ENCODE results near the gene MORN1. TPM values are rescaled to one million over a fixed set of nuclear protein-coding genes. Genes with fewer than 3 reads are reported as not detected.

Gene MORN1
- total and polyA plus RNA-seq, 10 of the 15 experiments (the other 5 are each of a cell fraction or from before 2014, with no cell fraction given), result 0.76 to 7.9 (median 5.5) TPM

GRCh38 chr1:2290171-2290578 lies 101.2 kb downstream of the MORN1 start:
- Histone ChIP-seq H3K36me3 (ENCODE audit: control insufficient read depth in 2 of 2, insufficient read depth in 2 of 2, low read length in 1 of 2) (no peaks in the 10 kb centered on the region; a peak in 1 of 4 replicates), H2AFZ (ENCODE audit: control insufficient read depth, low read depth, low read length) (no peak overlapping the region), H3K4me2 (ENCODE audit: control insufficient read depth, insufficient read depth) (peak overlapping the region; percentile 84), H4K20me1 (ENCODE audit: control insufficient read depth, insufficient read depth) (peaks cover 4% of the 10 kb centered on the region), H3K79me2 (ENCODE audit: control insufficient read depth, insufficient read depth, low read length) (no peaks in the 10 kb centered on the region; the same call in 1 of the 2 replicates), H3K9ac (ENCODE audit: control insufficient read depth, insufficient read depth, low read length) (no peak overlapping the region), H3K27ac (ENCODE audit: control insufficient read depth, insufficient read depth) (no peak overlapping the region), H3K27me3 (replicated peaks in 1 of 2; ENCODE audit: control insufficient read depth in 2 of 2, insufficient read depth in 2 of 2, low read length in 1 of 2) (no peaks in the 10 kb centered on the region), H3K9me3 (replicated peaks; ENCODE audit: control insufficient read depth, insufficient read depth, low read length) (no peaks in the 10 kb centered on the region), H3K4me3 (peak overlapping the region; percentile 59), H3K4me1 (ENCODE audit: control insufficient read depth, insufficient read depth, low read length) (peaks cover 23% of the 10 kb centered on the region)
- BruUV-seq (replicated peaks), result no TSS peak
- ATAC-seq (peak; percentile 62), DNase-seq (ENCODE audit: low read depth, low spot score) (no peak), FAIRE-seq (no peak)
- SMC1A ChIA-PET (ENCODE audit: uncharacterized antibody, unreplicated experiment), result interaction anchor here (1.2 to 2.2 kb wide), 2 partner anchors 10 to 95 kb away, joined by 3 to 13 read pairs; partner anchors contain the start of gene FAAP20
- in situ Hi-C loops (cut with MboI), result no loop called here
- RAD21 ChIA-PET (ENCODE audit: unreplicated experiment), result interaction anchor here (0.6 to 1.3 kb wide), 3 partner anchors 11 to 95 kb away, joined by 3 to 4 read pairs (median 3); partner anchors contain the start of gene FAAP20
- 11% methylated on average over 7 of the region's 7 CpGs for WGBS (ENCODE audit: insufficient coverage, insufficient replicate concordance, low lambda C conversion rate, missing lambda C conversion rate)
- intact Hi-C loops (cut with micrococcal nuclease; ENCODE audit: unreplicated experiment), result loop anchor here (2.0 to 10.0 kb wide), 2 partner anchors 35 to 55 kb away; no protein-coding TSS in a partner anchor
- 0 out of 2 replicates have a peak, but pooled peaks have one; percentile 23 for TF ChIP-seq SMARCA5 (IDR thresholded peaks at IDR 0.05)
- TF ChIP-seq BHLHE40 (IDR thresholded peaks at IDR 0.05; ENCODE audit: borderline replicate concordance in 1 of 2, low read depth in 2 of 2, low read length in 1 of 2), result peak; percentile 66 to 81
- TF ChIP-seq CHD4 (IDR thresholded peaks at IDR 0.05), result no peak
- TF ChIP-seq SP1 (IDR thresholded peaks at IDR 0.05; ENCODE audit: low read depth, low read length), result no peak
- CTCF ChIA-PET, result interaction anchor here (1.4 kb wide), 1 partner anchor 10 kb away, joined by 6 read pairs; no protein-coding TSS in a partner anchor
- POLR2A ChIA-PET, result interaction anchor here (1.0 kb wide), 1 partner anchor 55 kb away, joined by 3 read pairs; no protein-coding TSS in a partner anchor

- ChIA-PET RAD21 (ENCODE audit: unreplicated experiment) (interaction anchor here (1.0 kb wide), 1 partner anchor 12 kb away, joined by 3 read pairs; no protein-coding TSS in a partner anchor), POLR2A (no interaction called here), SMC1A (ENCODE audit: uncharacterized antibody, unreplicated experiment) (no interaction called here), CTCF (no interaction called here)
- WGBS (ENCODE audit: insufficient coverage, insufficient replicate concordance, low lambda C conversion rate, missing lambda C conversion rate), result 71% methylated on average over 9 of the region's 9 CpGs
- no peaks in the 10 kb centered on the region; a peak in 1 of 4 replicates for H3K36me3 ChIP-seq (ENCODE audit: control insufficient read depth in 2 of 2, insufficient read depth in 2 of 2, low read length in 1 of 2)
- FAIRE-seq (no peak), ATAC-seq (no peak), DNase-seq (ENCODE audit: low read depth, low spot score) (no peak)
- H3K9ac ChIP-seq (ENCODE audit: control insufficient read depth, insufficient read depth, low read length), result no peak overlapping the region
- intact Hi-C loops (cut with micrococcal nuclease; ENCODE audit: unreplicated experiment), result loop anchor here (2.0 to 10.0 kb wide), 2 partner anchors 35 to 55 kb away; no protein-coding TSS in a partner anchor
- in situ Hi-C loops (cut with MboI), result no loop called here
- peaks cover 23% of the 10 kb centered on the region for H3K4me1 ChIP-seq (ENCODE audit: control insufficient read depth, insufficient read depth, low read length)
- H2AFZ ChIP-seq (ENCODE audit: control insufficient read depth, low read depth, low read length), result no peak overlapping the region
- H3K79me2 ChIP-seq (ENCODE audit: control insufficient read depth, insufficient read depth, low read length), result no peaks in the 10 kb centered on the region; the same call in 1 of the 2 replicates
- H3K27ac ChIP-seq (ENCODE audit: control insufficient read depth, insufficient read depth), result no peak overlapping the region
- peaks cover 4% of the 10 kb centered on the region for H4K20me1 ChIP-seq (ENCODE audit: control insufficient read depth, insufficient read depth)
- H3K4me3 ChIP-seq, result no peak overlapping the region
- no peaks in the 10 kb centered on the region for H3K9me3 ChIP-seq (replicated peaks; ENCODE audit: control insufficient read depth, insufficient read depth, low read length)
- H3K27me3 ChIP-seq (replicated peaks in 1 of 2; ENCODE audit: control insufficient read depth in 2 of 2, insufficient read depth in 2 of 2, low read length in 1 of 2), result no peaks in the 10 kb centered on the region
- peak overlapping the region; percentile 84; the same call in 1 of the 2 replicates for H3K4me2 ChIP-seq (ENCODE audit: control insufficient read depth, insufficient read depth)
- no TSS peak for BruUV-seq (replicated peaks)
- no peak for TF ChIP-seq SUZ12 (IDR thresholded peaks at IDR 0.05; ENCODE audit: unreplicated experiment)
- no peak for TF ChIP-seq E4F1 (IDR thresholded peaks at IDR 0.05; ENCODE audit: borderline replicate concordance, partially characterized antibody)
- TF ChIP-seq SIX5 (IDR thresholded peaks at IDR 0.05; ENCODE audit: low read depth, low read length, severe bottlenecking), result no peak
- no peak for TF ChIP-seq MYB (IDR thresholded peaks at IDR 0.05; ENCODE audit: borderline replicate concordance, low read depth, low read length)
- no peak for TF ChIP-seq ATF3 (IDR thresholded peaks at IDR 0.05; ENCODE audit: borderline replicate concordance, extremely low read depth, low read depth, low read length)
- no peak for TF ChIP-seq BHLHE40 (IDR thresholded peaks at IDR 0.05; ENCODE audit: borderline replicate concordance in 1 of 2, low read depth in 2 of 2, low read length in 1 of 2)
- TF ChIP-seq ZBED1 (IDR thresholded peaks at IDR 0.05; ENCODE audit: borderline replicate concordance), result no peak
- TF ChIP-seq HDAC2 (IDR thresholded peaks at IDR 0.05), result no peak
- TF ChIP-seq BCL3 (IDR thresholded peaks at IDR 0.05; ENCODE audit: borderline replicate concordance, insufficient read depth, low read depth, low read length, poor library complexity, severe bottlenecking), result no peak
These were observed 101.7 kb downstream of the MORN1 start for GRCh38 chr1:2289607-2290006.

Data from GM12878 (cell line).